Activated T-cell treated with anti-CD3 and anti-CD28 coated beads, Interleukin-2, amount 50 U/mL, for 1 hour (primary cell): Measurements from ENCODE around the gene FRMD4B.
"Not testable (repeated sequence)": the region's sequence is repeated elsewhere in the genome, so short reads cannot be mapped to it uniquely, and the experiment has no call there.

Source experiments
- DNase-seq: peaks from one replicate; pipeline ENCODE4 v3.0.0-alpha.2; 2020

The FRMD4B gene

DNA sequence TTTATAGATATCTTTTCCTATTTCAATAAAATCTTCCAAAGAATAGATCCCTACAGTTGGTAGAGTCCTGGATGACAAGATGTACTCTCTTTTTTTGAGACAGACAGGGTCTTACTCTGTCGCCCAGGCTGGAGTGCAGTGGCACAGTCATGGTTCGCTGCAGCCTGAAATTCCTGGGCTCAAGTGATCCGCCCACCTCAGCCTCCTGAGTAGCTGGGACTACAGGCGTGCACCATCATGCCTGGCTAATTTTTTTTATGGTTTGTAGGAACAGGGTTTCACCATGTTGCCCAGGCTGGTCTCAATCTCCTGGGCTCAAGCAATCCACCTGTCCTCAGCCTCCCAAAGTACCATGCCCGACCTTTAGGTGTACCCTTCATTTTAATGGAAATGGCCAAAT, 109.7 kb downstream of the FRMD4B start:
- DNase-seq: not testable (repeated sequence)

- DNase-seq: no peak
Observed at GRCh38 chr3:69273896-69274295, 112.0 kb downstream of the FRMD4B start.

DNA sequence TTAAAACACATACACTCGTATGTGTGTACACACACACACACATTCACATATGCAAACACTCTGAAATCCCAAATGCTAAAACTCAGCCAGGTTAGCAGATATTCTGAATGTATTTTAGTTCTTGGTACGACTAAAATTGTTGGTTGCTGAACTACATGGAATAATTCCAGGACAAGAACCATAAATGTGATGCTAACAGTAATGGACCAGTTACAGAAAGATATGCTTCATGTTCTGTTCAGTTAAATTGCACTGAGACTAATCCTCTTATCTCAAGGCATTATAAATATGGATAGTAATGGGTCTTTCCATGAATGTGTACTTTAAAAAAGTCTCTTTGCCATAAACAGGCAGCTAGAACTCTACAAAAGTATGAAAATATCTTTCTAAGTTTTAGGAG, 113.3 kb downstream of the FRMD4B start:
- DNase-seq: no peak

- DNase-seq: no peak
Observed at GRCh38 chr3:69271098-69271497, 114.8 kb downstream of the FRMD4B start.

GRCh38 chr3:69266585-69266984, 119.3 kb downstream of the FRMD4B start:
- DNase-seq: no peak

DNA sequence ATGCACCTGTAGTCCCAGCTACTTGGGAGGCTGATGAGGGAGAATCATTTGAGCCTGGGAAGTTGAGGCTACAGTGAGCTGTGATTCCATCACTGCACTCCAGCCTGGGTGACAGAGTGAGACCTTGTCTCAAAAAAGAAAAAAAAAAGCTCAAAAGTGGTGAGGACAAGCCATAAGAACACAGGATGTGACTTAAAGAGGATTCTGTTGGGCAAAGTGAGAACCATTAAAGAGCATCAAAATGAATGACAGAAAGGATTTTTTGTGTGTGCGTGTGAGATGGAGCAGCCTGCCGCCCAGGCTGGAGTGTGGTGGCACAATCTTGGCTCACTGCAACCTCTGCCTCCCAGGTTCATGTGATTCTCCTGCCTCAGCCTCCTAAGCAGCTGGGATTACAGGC, 119.8 kb downstream of the FRMD4B start:
- DNase-seq: not testable (repeated sequence)

- not testable (repeated sequence) for DNase-seq
Observed at GRCh38 chr3:69260843-69261405, 125.0 kb downstream of the FRMD4B start.

GRCh38 chr3:69260216-69260787, 125.6 kb downstream of the FRMD4B start:
- DNase-seq: no peak

DNA sequence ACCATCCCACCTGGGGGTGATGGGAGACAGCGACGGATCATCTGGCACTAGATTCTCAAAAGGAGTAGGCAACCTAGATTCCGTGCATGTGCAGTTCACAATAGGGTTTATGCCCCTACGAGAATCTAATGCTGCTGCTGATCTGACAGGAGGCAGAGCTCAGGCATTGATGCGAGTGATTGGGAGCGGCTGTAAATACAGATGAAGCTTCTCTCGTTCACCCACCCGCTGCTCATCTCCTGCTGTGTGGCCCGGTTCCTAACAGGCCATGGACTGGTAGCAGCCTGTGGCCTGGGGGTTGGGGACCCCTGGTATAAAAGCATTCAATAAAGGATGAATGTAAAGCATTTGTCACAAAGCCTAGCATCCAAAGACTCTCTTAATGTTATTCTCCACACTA, 126.8 kb downstream of the FRMD4B start:
- DNase-seq: no peak

DNA sequence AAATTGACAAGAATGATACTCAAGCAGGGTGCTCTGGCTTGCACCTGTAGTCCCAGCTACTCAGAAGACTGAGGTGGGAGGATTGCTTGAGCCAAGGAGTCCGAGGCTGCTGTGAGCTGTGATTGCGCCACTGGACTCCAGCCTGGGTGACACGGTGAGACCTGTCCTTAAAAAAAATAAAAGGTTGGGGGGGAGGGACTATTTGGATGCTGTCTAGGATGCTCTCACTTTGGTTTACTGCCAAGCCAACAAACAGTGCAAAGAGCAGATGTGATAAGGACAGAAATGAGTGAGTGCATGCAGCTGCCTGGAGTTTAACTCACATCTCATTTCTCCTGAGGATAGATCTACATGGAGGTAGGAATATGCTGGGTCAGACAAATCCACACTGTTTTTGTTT, 130.0 kb downstream of the FRMD4B start:
- DNase-seq: no peak

GRCh38 chr3:69254351-69254750, 131.5 kb downstream of the FRMD4B start:
- no peak for DNase-seq

DNA sequence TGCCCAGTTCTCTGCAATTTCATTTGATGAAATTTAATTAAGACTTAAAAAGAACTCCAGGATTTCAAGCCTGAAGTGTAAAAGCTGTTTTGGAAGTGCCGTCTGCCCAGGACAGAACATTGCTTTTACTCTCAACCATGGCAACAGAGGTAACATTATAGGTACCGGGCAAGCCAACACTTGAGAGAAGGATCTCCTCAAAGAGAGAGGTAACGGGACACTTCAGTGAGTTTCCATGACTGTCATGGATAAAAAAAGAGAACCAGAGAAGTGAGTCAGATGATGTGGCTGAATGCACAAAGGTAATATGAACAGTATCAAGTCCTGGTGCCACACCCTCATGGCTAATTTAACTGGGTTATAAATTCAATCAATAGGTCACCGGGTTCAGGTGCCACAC, 133.3 kb downstream of the FRMD4B start:
- DNase-seq: no peak

- no peak for DNase-seq
Observed at GRCh38 chr3:69252141-69252540, 133.7 kb downstream of the FRMD4B start.

DNA sequence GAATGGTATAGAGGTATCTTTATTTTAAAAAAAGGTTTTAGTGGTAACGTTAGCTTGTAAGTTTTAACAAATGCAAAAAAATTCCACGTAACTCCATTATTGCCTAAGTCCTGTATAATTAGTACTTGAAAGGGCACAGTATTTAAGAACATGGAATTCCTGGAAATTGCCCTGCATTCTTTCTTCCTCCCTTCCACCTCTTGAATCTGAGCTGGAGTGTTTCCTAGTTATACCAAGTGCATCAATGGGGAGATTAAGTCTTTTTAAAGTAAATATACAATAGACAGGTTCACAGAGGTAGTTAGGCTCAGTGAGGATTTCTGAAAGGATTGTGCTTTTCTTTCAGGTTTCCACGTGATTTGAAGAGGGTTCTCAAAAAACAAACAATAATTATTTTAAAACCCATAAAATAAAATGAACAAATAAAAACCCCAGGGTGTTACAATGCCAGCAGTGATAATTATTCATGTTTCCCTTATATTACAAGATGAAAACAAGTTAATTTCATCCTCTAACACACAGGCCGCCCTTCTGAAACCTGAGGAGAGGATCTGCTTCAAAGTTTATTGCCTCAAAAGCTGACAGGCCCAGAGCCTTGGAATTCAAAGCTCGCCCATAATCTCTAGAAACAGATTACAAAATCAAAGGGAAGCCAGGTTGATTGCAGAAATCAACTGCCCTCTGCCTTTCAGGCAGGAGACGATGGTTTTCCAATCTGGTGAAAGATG, 134.6 kb downstream of the FRMD4B start:
- DNase-seq: no peak

GRCh38 chr3:69250014-69250413, 135.9 kb downstream of the FRMD4B start:
- DNase-seq: peak; percentile 24

- no peak for DNase-seq
Observed at GRCh38 chr3:69249001-69249400, 136.9 kb downstream of the FRMD4B start.

GRCh38 chr3:69248436-69248835, 137.5 kb downstream of the FRMD4B start:
- no peak for DNase-seq

GRCh38 chr3:69246612-69247011, 139.3 kb downstream of the FRMD4B start:
- DNase-seq: no peak

- no peak for DNase-seq
Observed at GRCh38 chr3:69244039-69244438, 141.8 kb downstream of the FRMD4B start.

- DNase-seq: no peak
Observed at GRCh38 chr3:69241769-69242168, 144.1 kb downstream of the FRMD4B start.

DNA sequence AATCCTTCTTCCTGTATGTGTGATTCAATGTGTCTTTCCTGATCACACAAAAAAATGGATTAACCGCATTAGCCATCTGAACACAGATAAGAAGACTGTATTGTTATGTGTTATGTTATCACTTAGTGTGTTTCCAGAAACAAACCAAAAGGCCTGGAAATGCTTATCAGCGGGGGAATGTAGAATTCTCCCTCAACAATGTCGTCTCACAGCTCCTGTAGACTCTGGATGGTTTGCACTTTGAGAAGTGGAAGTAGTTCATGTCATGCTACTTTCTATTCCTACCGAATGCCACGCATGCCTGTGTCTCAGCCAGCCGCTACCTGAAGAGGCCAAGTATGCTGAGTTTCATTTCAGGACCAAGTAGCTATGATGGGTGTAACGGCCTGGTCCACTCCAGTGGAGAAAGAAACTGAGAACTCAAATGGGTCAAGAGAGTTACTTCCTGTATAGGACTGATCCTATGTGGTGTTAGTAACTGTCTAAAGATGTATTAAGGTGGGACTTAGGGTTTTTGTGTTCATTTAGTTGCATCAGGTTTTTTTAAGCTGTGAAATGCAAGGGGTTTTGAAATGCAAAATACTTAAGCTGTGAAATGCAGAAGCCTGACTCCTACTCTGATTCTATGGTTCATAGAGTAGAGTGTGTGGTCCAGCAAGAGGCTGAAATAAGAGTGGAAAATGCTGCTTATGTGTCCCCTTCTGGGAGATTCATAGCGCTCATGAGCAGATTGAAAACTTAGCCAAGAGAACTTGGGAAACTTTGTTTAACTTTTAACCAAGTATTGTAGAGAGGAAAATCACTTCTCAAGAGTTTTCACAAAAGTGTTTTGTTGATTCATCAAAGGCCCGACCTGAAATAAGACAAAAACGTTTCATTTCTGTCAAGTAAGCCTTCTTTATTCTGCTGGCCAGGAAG, 145.0 kb downstream of the FRMD4B start:
- DNase-seq: no peak

DNA sequence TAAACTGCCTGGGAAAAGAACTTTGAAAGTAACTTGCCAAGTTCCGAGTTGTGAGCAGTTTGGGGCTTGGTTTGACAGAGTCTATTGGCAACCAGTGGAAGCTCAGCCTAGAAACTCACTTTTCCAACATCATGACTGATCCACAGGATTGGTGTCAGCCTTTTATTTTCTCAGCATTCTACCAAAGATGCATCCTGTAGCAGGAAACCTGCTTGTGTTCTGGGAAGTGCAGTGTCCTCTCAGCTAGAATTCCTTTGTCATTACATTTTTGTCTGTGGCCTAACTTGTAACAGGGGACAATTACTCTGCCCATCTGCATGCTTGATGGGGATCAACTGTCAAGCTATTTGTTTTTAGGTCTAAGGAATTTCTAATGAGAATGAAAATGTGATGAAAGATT, 146.8 kb downstream of the FRMD4B start:
- DNase-seq: no peak
